PFSK-1 (cell line): ENCODE measurements around the gene ZSCAN9.

Experiments
- FOXP2 ChIP-seq: optimal IDR thresholded peaks from 2 replicates; pipeline ENCODE3; 2011; ENCODE audit warnings: borderline replicate concordance, control low read depth, inconsistent platforms; ENCODE audit not compliant: insufficient read depth; ENCODE audit errors: extremely low read length, extremely low read depth
- POLR2AphosphoS5 ChIP-seq: IDR thresholded peaks from 2 replicates; pipeline ENCODE4 v1.6.1; 2012; ENCODE audit warnings: low read depth, mild to moderate bottlenecking, control low read depth, low read length, moderate library complexity
- SIN3A ChIP-seq: IDR thresholded peaks from 2 replicates; pipeline ENCODE4 v1.6.1; 2012; ENCODE audit warnings: mild to moderate bottlenecking, low read length, moderate library complexity, borderline replicate concordance; ENCODE audit not compliant: insufficient read depth
- TAF1 ChIP-seq: IDR thresholded peaks from 2 replicates; pipeline ENCODE4 v1.6.1; 2012; ENCODE audit warnings: low read length, control low read depth, borderline replicate concordance; ENCODE audit not compliant: insufficient read depth
- TF ChIP-seq, protein P1 (sequence below), 2 experiments: IDR thresholded peaks; 2 replicates each; pipeline versions ENCODE4 v1.6.1 to v1.8.0; 2011 to 2012; ENCODE audit warnings: low read depth in 2 of 2, low read length in 2 of 2, control low read depth in 1 of 2, inconsistent platforms in 1 of 2, mild to moderate bottlenecking in 1 of 2, moderate library complexity in 1 of 2; ENCODE audit not compliant: insufficient read depth in 1 of 2

The ZSCAN9 gene

DNA sequence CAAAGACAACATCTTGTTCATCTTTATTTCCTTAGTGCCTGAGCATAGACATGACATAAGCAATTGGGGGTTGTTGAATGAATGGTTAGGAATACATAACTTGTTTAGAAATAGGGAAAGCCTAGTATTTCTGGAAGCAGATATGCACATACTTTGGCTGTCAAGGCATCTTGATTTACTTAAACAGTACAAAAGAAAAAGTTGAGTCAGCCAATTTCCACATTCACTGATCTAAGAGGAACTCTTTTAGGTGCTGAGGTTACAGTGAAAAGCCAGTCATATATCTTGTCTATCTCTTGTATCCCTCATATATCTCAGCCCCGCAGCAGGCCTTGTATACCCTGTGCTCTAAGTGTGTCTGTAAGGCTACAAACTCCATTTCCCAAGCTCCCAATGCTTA lies 15.4 kb downstream of the ZSCAN9 start:
- TF ChIP-seq FOXP2 (no peak), SIN3A (no peak), TAF1 (no peak), POLR2AphosphoS5 (no peak)
- TF ChIP-seq, protein P1, sequence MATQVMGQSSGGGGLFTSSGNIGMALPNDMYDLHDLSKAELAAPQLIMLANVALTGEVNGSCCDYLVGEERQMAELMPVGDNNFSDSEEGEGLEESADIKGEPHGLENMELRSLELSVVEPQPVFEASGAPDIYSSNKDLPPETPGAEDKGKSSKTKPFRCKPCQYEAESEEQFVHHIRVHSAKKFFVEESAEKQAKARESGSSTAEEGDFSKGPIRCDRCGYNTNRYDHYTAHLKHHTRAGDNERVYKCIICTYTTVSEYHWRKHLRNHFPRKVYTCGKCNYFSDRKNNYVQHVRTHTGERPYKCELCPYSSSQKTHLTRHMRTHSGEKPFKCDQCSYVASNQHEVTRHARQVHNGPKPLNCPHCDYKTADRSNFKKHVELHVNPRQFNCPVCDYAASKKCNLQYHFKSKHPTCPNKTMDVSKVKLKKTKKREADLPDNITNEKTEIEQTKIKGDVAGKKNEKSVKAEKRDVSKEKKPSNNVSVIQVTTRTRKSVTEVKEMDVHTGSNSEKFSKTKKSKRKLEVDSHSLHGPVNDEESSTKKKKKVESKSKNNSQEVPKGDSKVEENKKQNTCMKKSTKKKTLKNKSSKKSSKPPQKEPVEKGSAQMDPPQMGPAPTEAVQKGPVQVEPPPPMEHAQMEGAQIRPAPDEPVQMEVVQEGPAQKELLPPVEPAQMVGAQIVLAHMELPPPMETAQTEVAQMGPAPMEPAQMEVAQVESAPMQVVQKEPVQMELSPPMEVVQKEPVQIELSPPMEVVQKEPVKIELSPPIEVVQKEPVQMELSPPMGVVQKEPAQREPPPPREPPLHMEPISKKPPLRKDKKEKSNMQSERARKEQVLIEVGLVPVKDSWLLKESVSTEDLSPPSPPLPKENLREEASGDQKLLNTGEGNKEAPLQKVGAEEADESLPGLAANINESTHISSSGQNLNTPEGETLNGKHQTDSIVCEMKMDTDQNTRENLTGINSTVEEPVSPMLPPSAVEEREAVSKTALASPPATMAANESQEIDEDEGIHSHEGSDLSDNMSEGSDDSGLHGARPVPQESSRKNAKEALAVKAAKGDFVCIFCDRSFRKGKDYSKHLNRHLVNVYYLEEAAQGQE (IDR thresholded peaks at IDR 0.05; ENCODE audit: insufficient read depth in 1 of 2, low read depth in 2 of 2, low read length in 2 of 2), result no peak

DNA sequence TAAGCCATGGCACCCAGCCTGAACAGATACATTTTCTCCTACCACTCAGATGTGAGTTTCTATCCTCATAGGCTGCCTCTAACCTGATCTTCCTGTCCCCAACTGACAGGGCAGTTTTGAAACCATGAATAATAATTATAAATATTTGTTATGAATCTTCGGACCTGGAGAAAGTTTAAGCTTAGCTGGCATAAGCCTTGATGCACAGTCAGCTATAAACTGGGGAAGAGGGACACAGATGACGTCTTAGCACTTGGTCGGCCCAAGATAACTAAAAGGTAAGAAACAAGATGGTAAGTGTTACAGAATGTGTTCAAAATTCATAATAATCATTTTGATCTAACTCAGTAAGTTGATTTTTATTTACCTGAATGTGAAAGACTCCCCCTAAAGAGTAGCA lies 18.9 kb downstream of the ZSCAN9 start:
- TF ChIP-seq TAF1 (no peak), POLR2AphosphoS5 (no peak)

DNA sequence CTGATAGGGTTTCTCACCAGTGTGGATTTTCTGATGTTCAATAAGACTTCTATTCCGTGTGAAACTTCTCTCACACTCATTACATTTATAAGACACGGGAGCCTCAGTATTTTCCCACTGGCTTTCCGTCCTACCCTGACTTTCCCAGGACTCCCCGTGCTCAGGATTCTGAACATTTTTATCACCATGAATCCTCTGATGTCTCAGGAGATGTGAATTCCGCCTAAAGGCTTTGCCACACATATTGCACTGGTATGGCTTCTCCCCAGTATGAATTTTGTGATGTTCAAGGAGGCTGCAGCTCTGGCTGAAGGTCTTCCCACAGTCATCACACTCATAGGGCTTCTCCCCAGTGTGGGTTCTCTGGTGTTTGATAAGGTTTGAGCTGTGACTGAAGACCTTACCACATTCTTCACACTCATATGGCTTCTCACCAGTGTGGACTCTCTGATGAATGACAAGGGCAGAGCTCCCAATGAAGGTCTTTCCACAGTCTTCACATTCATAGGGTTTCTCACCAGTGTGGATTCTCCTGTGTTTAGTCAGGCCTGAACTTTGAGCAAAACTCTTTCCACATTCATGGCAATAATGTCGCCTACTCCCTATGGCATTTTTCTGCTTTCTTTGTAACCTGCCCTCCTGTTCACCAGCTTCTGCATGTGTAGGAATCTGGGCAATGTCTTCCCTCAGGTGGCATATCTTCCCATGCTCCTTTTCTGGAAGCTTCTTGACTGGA lies 20.3 kb downstream of the ZSCAN9 start:
- TF ChIP-seq FOXP2 (no peak), TAF1 (no peak), SIN3A (no peak), POLR2AphosphoS5 (no peak)
- TF ChIP-seq, protein P1 (IDR thresholded peaks at IDR 0.05; ENCODE audit: insufficient read depth in 1 of 2, low read depth in 2 of 2, low read length in 2 of 2), result no peak

- TF ChIP-seq SIN3A (no peak), TAF1 (no peak), FOXP2 (no peak)
These were observed 23.8 kb downstream of the ZSCAN9 start for GRCh38 chr6:28248916-28249315.

GRCh38 chr6:28250747-28251146 lies 25.7 kb downstream of the ZSCAN9 start:
- TF ChIP-seq, protein P1 (IDR thresholded peaks at IDR 0.05; ENCODE audit: insufficient read depth in 1 of 2, low read depth in 2 of 2, low read length in 2 of 2), result no peak
- no peak for TF ChIP-seq SIN3A
- TF ChIP-seq FOXP2, result no peak
- TF ChIP-seq POLR2AphosphoS5, result no peak
- no peak for TF ChIP-seq TAF1

DNA sequence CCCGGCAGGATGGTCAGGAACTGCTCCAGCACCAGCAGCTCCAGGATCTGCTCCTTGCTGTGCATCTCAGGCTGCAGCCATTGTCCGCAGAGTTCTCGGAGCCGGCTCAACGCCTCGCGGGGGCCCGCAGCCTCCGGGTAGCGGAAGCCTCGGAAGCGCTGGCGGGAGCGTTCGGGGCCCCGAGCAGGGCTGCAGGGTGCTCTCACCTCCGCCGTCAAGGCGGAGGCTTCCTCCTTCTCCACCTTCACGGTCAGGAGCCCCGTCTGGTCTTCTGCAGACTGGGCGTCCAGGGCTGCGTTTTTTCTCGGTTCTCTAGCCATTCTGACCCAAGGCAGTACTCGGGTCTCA lies 26.6 kb downstream of the ZSCAN9 start:
- TF ChIP-seq, protein P1 (IDR thresholded peaks at IDR 0.05; ENCODE audit: insufficient read depth in 1 of 2, low read depth in 2 of 2, low read length in 2 of 2), result no peak
- TF ChIP-seq FOXP2 (no peak), TAF1 (no peak), POLR2AphosphoS5 (no peak), SIN3A (no peak)
